ENCODE measurements around the gene LATS1.

GRCh38 chr6:149733089-149733720 lies 15.3 kb upstream of the LATS1 start:
- TF ChIP-seq CTCF (IDR thresholded peaks at IDR 0.05), result no peak
- TF ChIP-seq POLR2A (IDR thresholded peaks at IDR 0.05), result no peak
